Small intestine (tissue), 7 donors: ENCODE data around the gene UBE2J2. TPM values are rescaled to one million over a fixed set of nuclear protein-coding genes. Genes with fewer than 3 reads are reported as not detected.
A peak's percentile ranks its signal among the peaks of the same experiment; 100 is the strongest.

Experiments used
- DNase-seq, 2 donors: peaks; one replicate each; pipeline versions ENCODE4 v3.0.0 to v3.0.0-alpha.2; 2013
- FAIRE-seq: peaks from 2 replicates; lab custom pipeline; 2012; peaks lifted over from hg19 to GRCh38; lab: Jason Lieb, UNC
- H3K27ac ChIP-seq, 3 donors: one replicate each; pipeline ENCODE4 v1.5.1; 2013; ENCODE audit warnings: low read length in 2 of 3, mild to moderate bottlenecking in 2 of 3, control low read depth in 1 of 3, inconsistent platforms in 1 of 3, low read depth in 1 of 3, moderate library complexity in 1 of 3
- H3K27me3 ChIP-seq, 3 donors: one replicate each; pipeline ENCODE4 v1.6.1; 2013; ENCODE audit warnings: low read length in 3 of 3, inconsistent platforms in 1 of 3; ENCODE audit not compliant: control insufficient read depth in 3 of 3, insufficient read depth in 3 of 3
- H3K36me3 ChIP-seq, 3 donors: one replicate each; pipeline ENCODE4 v1.6.1; 2013; ENCODE audit warnings: low read length in 3 of 3, inconsistent platforms in 1 of 3, low read depth in 1 of 3, mild to moderate bottlenecking in 1 of 3, moderate library complexity in 1 of 3; ENCODE audit not compliant: control insufficient read depth in 3 of 3, insufficient read depth in 2 of 3
- H3K4me1 ChIP-seq, 3 donors: one replicate each; pipeline ENCODE4 v1.6.1; 2013; ENCODE audit warnings: low read length in 2 of 3, inconsistent platforms in 1 of 3, low read depth in 1 of 3, mild to moderate bottlenecking in 1 of 3, moderate library complexity in 1 of 3; ENCODE audit not compliant: control insufficient read depth in 3 of 3, insufficient read depth in 2 of 3
- H3K4me3 ChIP-seq, 3 donors: one replicate each; pipeline ENCODE4 v1.5.1; 2013; ENCODE audit warnings: low read length in 3 of 3, control low read depth in 1 of 3, inconsistent platforms in 1 of 3, low read depth in 1 of 3, mild to moderate bottlenecking in 1 of 3, moderate library complexity in 1 of 3
- H3K9me3 ChIP-seq, 2 donors: one replicate each; pipeline ENCODE4 v1.6.1; 2013; ENCODE audit warnings: low read depth in 1 of 2, low read length in 1 of 2; ENCODE audit not compliant: control insufficient read depth in 2 of 2, insufficient read depth in 1 of 2
- WGBS, 3 donors: extraction: QIAGEN DNeasy Blood & Tissue Kit; methylation state at CpG; one replicate each; pipeline ENCODE4 v1.1.7; 2013; 5-methylcytosine and 5-hydroxymethylcytosine counted together
- polyA plus RNA-seq, 4 donors: library from polyadenylated mRNA; stranded (reverse) in 3 of 4; unstranded in 1 of 4; fragments of 200-250 nt in 3 of 4; fragments of 120-200 nt in 1 of 4; gene quantifications; one replicate each; pipeline versions ENCODE4 v1.2.1 to v1.2.3, GENCODE V29; 2013
- donor health status: healthy with polysubstance abuse.
- donor health status: control.
- donor health status: control.
- donor health status: Bipolar disorder and iron deficiency.
- donor health status: healthy.

The UBE2J2 gene
- polyA plus RNA-seq, 4 donors = 45.9 to 67.0 (median 60.7) TPM

DNA sequence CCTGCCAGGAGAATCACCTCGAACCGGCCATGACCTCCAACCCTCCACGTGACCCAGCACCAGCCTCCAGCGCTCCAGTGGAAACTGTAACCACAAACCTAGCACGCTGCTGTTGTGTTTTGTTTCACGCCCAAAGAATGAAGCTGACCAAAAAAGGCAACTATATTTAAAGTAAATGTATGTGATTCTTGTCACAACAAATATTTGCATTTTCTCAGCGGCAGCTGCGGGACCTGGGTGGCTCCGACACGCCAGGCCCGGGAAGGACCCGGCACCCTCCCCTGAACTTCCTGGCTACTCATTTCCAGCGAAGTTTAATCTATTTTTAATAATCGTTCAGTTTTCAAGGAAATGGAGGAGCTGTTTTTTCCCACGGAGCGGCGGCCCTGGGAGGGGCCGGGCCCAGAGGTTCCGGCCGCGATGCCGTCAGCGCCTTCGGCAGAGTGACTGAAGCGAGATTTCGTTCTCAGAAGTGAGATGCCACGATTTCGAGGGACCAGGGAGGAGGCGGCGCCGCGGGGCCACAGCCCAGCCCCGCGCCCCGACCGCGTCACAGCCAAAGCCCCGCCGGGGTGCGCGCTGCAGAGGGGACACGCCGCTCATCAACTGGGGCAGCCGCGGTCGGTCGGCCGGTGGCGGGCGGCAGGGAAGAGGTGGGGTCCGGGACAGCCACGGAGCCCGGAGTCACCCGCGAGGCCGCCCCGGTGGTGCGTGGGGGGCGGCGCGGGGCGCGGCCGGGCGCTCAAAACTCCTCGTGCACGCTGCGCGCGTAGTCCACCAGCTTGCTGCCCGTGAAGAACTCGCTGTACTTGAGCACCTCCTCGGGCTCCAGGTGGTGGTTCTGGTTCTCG, 56.7 kb downstream of the UBE2J2 start:
- Histone ChIP-seq H3K4me3 (no peak overlapping the region), H3K4me1 (no peaks in the 10 kb centered on the region), H3K27me3 (no peaks in the 10 kb centered on the region), H3K9me3 (no peaks in the 10 kb centered on the region), H3K36me3 (peaks cover 6 to 67% (median 8%) of the 10 kb centered on the region in 3 donors), H3K27ac (no peak overlapping the region)
- DNase-seq = no peak
- 89 to 92% (median 91%) methylated on average over 67 to 74 of the region's 74 CpGs for WGBS, 3 donors
- FAIRE-seq = no peak

DNA sequence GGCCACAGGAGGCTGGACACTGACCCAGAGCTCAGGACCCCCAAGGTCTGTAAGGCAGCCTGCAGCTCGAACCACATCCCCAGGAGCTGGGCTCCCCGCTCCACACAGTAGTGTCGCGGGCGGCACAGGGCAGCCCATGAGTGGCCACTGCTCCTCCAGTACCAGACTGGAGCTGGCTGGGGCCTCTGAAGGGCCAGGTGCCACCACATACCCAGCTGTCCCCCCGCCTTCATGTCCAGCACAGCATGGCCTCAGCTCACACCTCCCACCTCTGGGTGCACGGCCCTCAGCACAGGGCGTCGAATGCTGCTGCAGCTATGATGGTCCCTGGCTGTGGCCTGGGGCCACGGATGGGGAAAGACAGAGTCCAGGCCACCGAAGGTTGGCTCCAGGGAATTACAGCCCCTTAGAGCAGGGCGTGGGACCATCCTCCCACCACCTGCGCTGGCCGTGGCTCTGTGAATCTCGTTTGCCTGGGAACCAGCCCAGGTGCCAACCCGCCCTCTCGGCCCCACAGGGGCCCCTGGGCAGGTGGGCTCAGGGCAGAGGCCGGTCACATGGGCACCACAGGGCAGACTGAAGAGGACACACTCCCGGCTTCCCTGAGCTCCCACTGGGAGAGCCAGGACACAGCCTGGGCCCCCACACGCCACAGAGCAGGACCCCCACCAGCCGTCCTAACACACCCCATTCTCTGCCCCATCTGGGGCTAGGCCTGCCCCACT, 57.6 kb downstream of the UBE2J2 start:
- DNase-seq (no peak), FAIRE-seq (no peak)
- WGBS, 3 donors = 87 to 89% (median 88%) methylated on average over 19 to 21 of the region's 21 CpGs
- peaks cover 6 to 58% (median 8%) of the 10 kb centered on the region in 3 donors for H3K36me3 ChIP-seq
- no peaks in the 10 kb centered on the region for H3K9me3 ChIP-seq
- no peak overlapping the region for H3K4me3 ChIP-seq
- no peak overlapping the region for H3K27ac ChIP-seq
- H3K27me3 ChIP-seq = no peaks in the 10 kb centered on the region
- H3K4me1 ChIP-seq = no peaks in the 10 kb centered on the region

DNA sequence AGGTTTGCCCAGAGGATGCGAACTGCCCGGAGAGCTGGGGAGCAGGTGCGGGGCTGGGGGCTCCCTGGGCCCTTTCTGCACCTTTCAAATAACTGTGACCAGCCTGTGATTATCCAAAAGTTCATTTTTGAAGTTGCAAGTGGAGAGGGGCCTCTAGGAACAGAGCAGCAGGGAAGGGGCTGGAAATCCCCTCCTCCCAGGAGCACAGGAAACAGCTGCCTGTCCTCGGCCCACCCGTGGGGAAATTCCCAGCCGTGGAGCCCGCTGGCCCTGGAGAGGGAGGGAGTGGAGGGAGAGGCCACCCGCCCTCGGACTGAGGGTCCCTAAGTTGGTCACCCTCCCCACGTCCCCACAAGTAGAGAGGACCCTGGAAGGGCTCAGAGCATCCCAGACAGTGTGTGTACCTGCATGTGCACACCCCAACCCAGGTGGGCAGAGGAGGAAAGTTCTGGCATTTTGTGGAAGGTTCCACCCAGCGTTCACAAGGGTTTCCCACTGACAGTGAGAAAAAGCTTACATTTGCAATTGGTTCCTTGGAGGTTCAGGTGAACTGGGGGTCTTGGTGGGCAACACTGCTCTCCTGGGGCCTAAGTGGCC, 58.5 kb downstream of the UBE2J2 start:
- 50 to 64% (median 56%) methylated on average over 11 of the region's 11 CpGs for WGBS, 3 donors
- DNase-seq = no peak
- Histone ChIP-seq H3K9me3 (no peaks in the 10 kb centered on the region), H3K27me3 (no peaks in the 10 kb centered on the region), H3K27ac (peak overlapping the region in 1 of 3 donors; percentile 21), H3K4me3 (no peak overlapping the region), H3K4me1 (no peaks in the 10 kb centered on the region), H3K36me3 (peaks cover 6 to 49% (median 8%) of the 10 kb centered on the region in 3 donors)
- no peak for FAIRE-seq

DNA sequence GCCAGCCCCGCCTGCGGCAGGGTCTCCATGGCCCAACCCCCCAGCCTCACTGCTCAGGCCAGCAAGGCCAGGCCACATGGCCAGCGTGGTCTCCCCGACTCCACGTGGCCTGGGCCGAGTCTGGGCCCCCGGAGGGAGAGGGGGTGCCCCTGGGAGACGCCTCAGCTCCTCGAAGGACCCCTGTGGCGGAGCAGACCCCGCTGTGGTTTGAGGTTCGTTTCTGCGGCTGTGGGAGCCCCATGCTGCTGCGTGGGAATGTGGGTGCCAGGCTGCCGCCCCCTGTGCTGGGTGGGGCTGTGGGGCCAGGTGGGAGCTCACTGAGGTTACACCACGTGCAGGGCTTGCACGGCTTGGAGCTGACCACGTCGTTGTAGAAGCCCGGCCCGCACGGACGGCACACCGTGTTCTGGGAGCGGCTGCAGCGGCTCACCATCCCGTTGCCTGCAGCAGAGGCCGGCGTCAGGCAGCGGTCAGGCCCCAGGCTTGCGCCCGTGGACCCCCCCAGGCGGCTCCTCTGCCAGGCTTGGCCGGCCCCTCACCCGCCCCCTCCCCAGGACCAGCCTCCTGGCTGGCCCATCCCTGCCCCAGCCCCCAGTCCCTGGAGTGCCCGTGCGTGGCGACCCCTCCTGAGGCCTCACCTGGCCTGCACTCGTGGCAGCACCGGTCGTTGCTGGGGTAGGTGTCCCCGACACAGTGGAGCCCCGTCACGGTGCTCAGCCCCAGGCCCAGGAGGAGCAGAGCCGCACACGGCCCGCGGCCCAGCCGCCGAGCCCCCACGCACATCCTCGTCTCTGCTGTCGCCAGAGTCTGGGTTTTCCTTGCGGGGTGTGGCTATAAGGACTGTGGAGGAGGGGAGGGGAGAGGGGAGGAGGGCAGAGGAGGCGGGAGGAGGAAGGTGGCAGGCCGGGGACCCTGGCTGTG, 60.0 kb downstream of the UBE2J2 start, which contains the start of gene TNFRSF4:
TNFRSF4 (minus strand) TSS at position 809 of the 921 bp plus-strand sequence; CDS start at position 783, 26 bp downstream.
- no peak within 1 kb of the TSS for H3K4me3 ChIP-seq

DNA sequence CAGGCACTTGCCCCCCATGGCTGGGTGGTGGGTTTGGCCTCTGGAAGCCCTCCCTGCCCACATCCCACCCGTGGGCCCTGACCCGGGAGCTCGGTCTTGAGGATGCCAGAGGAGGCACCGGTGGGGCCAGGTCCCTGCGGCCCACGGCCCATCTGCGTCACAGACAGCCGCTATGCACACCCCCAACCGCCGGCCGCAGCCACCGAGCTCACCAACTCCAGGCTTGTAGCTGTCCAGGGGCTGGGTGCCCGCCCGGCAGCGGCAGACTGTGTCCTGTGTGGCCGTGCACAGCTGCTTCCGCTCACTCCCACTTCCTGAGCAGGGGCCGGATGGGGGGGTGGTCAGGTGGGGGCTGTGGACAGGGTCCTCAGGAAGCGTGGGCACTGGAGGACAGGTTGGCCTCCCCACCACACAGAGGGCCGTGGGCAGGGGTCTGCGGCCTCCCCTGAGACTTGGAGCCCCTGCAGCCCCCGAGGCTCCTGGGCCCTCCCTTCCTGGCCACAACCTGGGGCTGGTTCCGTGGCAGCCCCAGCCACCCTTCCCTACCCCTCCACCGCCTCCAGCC, 60.8 kb downstream of the UBE2J2 start:
- no peak overlapping the region for H3K4me3 ChIP-seq
- no peak for DNase-seq
- peaks cover 3 to 26% (median 6%) of the 10 kb centered on the region in 3 donors for H3K36me3 ChIP-seq

More for the DNA sequence above, 60.0 kb downstream of the UBE2J2 start, which contains the start of gene TNFRSF4:
- 34 to 46% (median 34%) methylated on average over 51 to 56 of the region's 56 CpGs for WGBS, 3 donors
- peaks cover 0 to 5% (median 0%) of the 10 kb centered on the region in 3 donors for H3K27me3 ChIP-seq
- H3K4me1 ChIP-seq = no peaks in the 10 kb centered on the region
- DNase-seq (no peak), FAIRE-seq (no peak)
- H3K9me3 ChIP-seq = no peaks in the 10 kb centered on the region
- peaks cover 6 to 33% (median 8%) of the 10 kb centered on the region in 3 donors for H3K36me3 ChIP-seq
- H3K27ac ChIP-seq = peak within 1 kb of the TSS in 1 of 3 donors; percentile 49

DNA sequence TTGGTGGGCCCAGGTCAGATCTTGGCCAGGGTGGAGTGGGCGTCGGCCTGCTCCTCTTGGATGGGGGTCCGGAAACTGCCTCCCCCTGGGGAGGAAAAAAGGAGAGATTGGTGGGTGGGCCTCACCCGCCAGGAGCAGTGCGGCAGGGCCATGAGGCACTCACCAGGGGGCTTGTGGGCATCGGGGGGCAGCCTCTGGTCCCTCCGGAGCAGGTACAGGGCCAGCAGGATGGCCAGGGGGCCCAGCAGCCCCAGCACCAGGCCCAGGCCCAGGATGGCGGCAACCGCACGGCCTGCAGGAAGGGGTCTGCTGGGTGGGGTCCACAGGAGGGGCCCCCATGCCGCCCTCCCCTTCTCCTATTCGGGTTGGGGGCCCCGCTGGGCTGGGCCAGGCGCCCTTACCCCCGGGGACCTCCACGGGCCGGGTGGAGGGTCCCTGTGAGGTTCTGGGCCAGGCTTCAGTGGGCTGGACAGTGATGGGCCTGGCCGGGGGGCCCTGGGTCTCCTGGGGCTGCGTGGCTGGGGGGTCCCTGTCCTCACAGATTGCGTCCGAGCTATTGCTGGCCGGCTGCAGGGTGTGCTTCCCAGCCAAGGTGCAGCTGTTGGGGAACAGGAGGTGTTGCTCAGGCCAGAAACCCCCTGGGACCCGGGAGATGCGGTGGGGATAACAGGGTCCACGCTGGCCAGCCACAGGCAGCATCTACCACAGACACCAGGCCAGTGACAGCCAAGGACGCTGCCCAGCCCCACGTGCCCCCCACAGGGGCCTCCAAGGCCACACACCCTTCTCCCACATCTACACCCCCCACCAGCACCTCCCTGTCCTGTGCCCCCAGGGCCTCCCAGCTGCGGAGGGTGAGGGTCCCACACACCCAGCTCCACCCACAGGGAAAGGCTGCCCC, 61.9 kb downstream of the UBE2J2 start:
- Histone ChIP-seq H3K36me3 (peaks cover under 1 to 17% (median 3%) of the 10 kb centered on the region in 3 donors), H3K27ac (no peak overlapping the region), H3K4me3 (no peak overlapping the region), H3K27me3 (peaks cover 0 to 15% (median 5%) of the 10 kb centered on the region in 3 donors), H3K9me3 (no peaks in the 10 kb centered on the region), H3K4me1 (peaks cover 0 to 2% (median 0%) of the 10 kb centered on the region in 3 donors)
- no peak for FAIRE-seq
- no peak for DNase-seq
- 85 to 86% (median 86%) methylated on average over 21 to 28 of the region's 28 CpGs for WGBS, 3 donors

More for the DNA sequence above, 60.8 kb downstream of the UBE2J2 start:
- 49 to 54% (median 50%) methylated on average over 17 to 24 of the region's 24 CpGs for WGBS, 3 donors
- no peaks in the 10 kb centered on the region for H3K9me3 ChIP-seq
- H3K4me1 ChIP-seq = no peaks in the 10 kb centered on the region
- H3K27ac ChIP-seq = peak overlapping the region in 1 of 3 donors; percentile 53
- FAIRE-seq = no peak
- H3K27me3 ChIP-seq = peaks cover 0 to 5% (median 4%) of the 10 kb centered on the region in 3 donors
